OCI-LY1 (cell line): Measurements from ENCODE around the gene AKR1C8.

Source experiments
- CTCF ChIP-seq: fragments of 200-600 bp; sonication (generic), shearing (Covaris generic); IDR thresholded peaks from 2 replicates; pipeline ENCODE4 v1.5.1; 2017; ENCODE audit warnings: mild to moderate bottlenecking, antibody characterized with exemption, low read length, moderate library complexity, mixed read lengths
- EZH2 ChIP-seq: fragments of 200-600 bp; sonication (generic), shearing (Covaris generic); IDR thresholded peaks from 2 replicates; pipeline ENCODE4 v1.8.0; 2017; ENCODE audit warnings: borderline replicate concordance, mixed run types, mild to moderate bottlenecking, antibody characterized with exemption, low read length, moderate library complexity, mixed read lengths

- no peak for TF ChIP-seq CTCF
- TF ChIP-seq EZH2, result no peak
Measured at GRCh38 chr10:5123886-5124285, 61.1 kb downstream of the AKR1C8 start.
